Measurements from ENCODE around the gene NEK5. TPM values are rescaled to one million over a fixed set of nuclear protein-coding genes. Genes with fewer than 3 reads are reported as not detected.
"Not testable (repeated sequence)": the region's sequence is repeated elsewhere in the genome, so short reads cannot be mapped to it uniquely, and the experiment has no call there.

Gene NEK5
- polyA plus RNA-seq, 1 experiment: 0.04 TPM

GRCh38 chr13:52034616-52035226 is 94.2 kb downstream of the NEK5 start:
- CTCF ChIA-PET: interaction anchor here (1.0 kb wide), 1 partner anchor 416 kb away, joined by 3 read pairs; the partner anchor contains the start of gene VPS36
- DNase-seq (ENCODE audit: low read depth, low spot score): no peak
- H3K27ac ChIP-seq (ENCODE audit: low read depth, low read length): no peak overlapping the region

GRCh38 chr13:52033039-52033438 is 95.8 kb downstream of the NEK5 start:
- TF ChIP-seq CTCF (IDR thresholded peaks at IDR 0.05; ENCODE audit: low read depth, low read length): no peak
- CTCF ChIA-PET: interaction anchor here (0.9 to 1.6 kb wide), 5 partner anchors 32 to 418 kb away, joined by 3 to 7 read pairs (median 3); partner anchors contain the start of gene NEK5
- no peak overlapping the region for H3K4me3 ChIP-seq (ENCODE audit: low read depth, low read length)
- H3K27ac ChIP-seq (ENCODE audit: low read depth, low read length): no peak overlapping the region
- no peak for DNase-seq (ENCODE audit: low read depth, low spot score)
- no peaks in the 10 kb centered on the region for H3K27me3 ChIP-seq (ENCODE audit: control insufficient read depth, insufficient read depth, low read length)
- no peaks in the 10 kb centered on the region for H3K9me3 ChIP-seq (ENCODE audit: control insufficient read depth, insufficient read depth, low read length)
- POLR2A ChIA-PET: no interaction called here

More at GRCh38 chr13:52034616-52035226, 94.2 kb downstream of the NEK5 start:
- POLR2A ChIA-PET: no interaction called here
- no peak for TF ChIP-seq CTCF (IDR thresholded peaks at IDR 0.05; ENCODE audit: low read depth, low read length)
- Histone ChIP-seq H3K27me3 (ENCODE audit: control insufficient read depth, insufficient read depth, low read length) (no peaks in the 10 kb centered on the region), H3K9me3 (ENCODE audit: control insufficient read depth, insufficient read depth, low read length) (no peaks in the 10 kb centered on the region), H3K4me3 (ENCODE audit: low read depth, low read length) (no peak overlapping the region)

GRCh38 chr13:52030401-52030800 is 98.5 kb downstream of the NEK5 start:
- DNase-seq (ENCODE audit: low read depth, low spot score); H3K27ac ChIP-seq (ENCODE audit: low read depth, low read length); CTCF ChIA-PET; H3K4me3 ChIP-seq (ENCODE audit: low read depth, low read length); POLR2A ChIA-PET; H3K27me3 ChIP-seq (ENCODE audit: control insufficient read depth, insufficient read depth, low read length); H3K9me3 ChIP-seq (ENCODE audit: control insufficient read depth, insufficient read depth, low read length): not testable (repeated sequence)

GRCh38 chr13:52029569-52029968 is 99.3 kb downstream of the NEK5 start:
- POLR2A ChIA-PET: no interaction called here
- no peak overlapping the region for H3K27ac ChIP-seq (ENCODE audit: low read depth, low read length)
- H3K4me3 ChIP-seq (ENCODE audit: low read depth, low read length): no peak overlapping the region
- no peak for TF ChIP-seq CTCF (IDR thresholded peaks at IDR 0.05; ENCODE audit: low read depth, low read length)
- no peaks in the 10 kb centered on the region for H3K27me3 ChIP-seq (ENCODE audit: control insufficient read depth, insufficient read depth, low read length)
- CTCF ChIA-PET: no interaction called here
- no peak for DNase-seq (ENCODE audit: low read depth, low spot score)
- no peaks in the 10 kb centered on the region for H3K9me3 ChIP-seq (ENCODE audit: control insufficient read depth, insufficient read depth, low read length)

DNA sequence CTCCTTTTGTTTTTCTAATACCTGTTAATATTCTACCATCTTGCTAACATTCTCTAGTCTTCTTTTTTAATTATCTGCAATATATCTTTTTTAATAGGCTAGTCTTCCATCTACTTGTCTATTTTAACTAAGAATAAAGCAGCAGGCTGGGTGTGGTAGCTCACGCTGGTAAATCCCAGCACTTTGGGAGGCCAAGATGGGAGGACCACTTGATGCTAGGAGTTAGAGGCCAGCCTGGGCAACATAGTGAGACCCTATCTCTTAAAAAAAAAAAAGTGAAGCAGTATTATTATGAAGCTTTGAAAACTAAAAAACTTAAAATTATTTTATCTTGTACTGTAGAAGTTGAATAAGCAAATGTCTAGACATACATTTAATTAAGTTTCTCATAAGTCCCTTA is 101.0 kb downstream of the NEK5 start:
- POLR2A ChIA-PET: no interaction called here
- no peaks in the 10 kb centered on the region for H3K9me3 ChIP-seq (ENCODE audit: control insufficient read depth, insufficient read depth, low read length)
- no peak for TF ChIP-seq CTCF (IDR thresholded peaks at IDR 0.05; ENCODE audit: low read depth, low read length)
- CTCF ChIA-PET: no interaction called here
- no peak for DNase-seq (ENCODE audit: low read depth, low spot score)
- no peak overlapping the region for H3K4me3 ChIP-seq (ENCODE audit: low read depth, low read length)
- no peak overlapping the region for H3K27ac ChIP-seq (ENCODE audit: low read depth, low read length)
- no peaks in the 10 kb centered on the region for H3K27me3 ChIP-seq (ENCODE audit: control insufficient read depth, insufficient read depth, low read length)
